Uterus (tissue), 2 donors: ENCODE data around the gene CORO7.

Experiments
- POLR2A ChIP-seq, 2 donors: fragments of 450-650 bp; IDR thresholded peaks; one replicate each; pipeline ENCODE4 v1.6.1; 2016; ENCODE audit warnings: antibody characterized with exemption in 2 of 2, mild to moderate bottlenecking in 1 of 2, moderate library complexity in 1 of 2
- TF ChIP-seq, protein P1 (sequence below), 4 experiments: fragments of 200-600 bp in 2 of 4; fragments of 450-650 bp in 2 of 4; sonication (generic) in 2 of 4; IDR thresholded peaks; one replicate each; pipeline ENCODE4 v1.5.1; 2016 to 2019; ENCODE audit warnings: antibody characterized with exemption in 4 of 4, mild to moderate bottlenecking in 2 of 4, moderate library complexity in 1 of 4

DNA sequence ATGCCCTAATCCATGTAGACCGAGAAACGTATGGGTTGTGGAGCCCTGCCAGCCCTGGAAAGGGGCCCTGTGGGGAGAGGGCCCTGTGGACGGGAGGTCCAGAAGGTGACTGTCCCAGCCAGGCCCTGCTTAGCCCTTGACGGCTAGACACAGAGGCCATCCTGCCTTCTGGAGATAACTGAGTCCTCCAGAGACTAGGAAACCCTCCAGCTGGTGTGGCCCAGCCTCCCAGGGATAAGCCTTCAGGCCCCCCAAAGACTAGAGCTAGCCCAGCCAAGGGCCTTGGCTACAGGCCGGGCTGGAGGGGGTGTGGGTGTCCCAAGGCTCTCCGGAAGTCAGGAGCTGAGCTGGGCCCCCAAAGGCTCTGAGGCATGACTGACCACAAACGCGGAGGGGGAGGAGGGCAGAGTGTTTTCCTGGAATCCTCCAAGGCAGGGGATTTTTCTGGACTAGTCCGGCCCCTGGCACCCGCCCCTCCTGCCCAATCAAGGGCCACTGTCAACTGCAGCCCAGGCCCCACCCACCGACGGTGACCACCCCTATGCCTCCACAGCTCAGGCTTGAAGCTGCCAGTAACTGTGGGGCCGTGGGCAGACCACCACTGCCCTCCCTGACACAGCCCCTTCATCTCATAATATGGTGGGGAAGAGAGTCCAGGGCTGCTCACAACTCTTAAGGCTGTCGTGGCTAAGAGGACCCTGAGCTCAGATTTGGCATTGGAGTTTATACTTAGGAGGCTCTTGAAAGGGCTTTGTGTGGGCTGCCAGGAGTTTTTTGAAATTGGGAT, 45.6 kb downstream of the CORO7 start:
- TF ChIP-seq, protein P1, sequence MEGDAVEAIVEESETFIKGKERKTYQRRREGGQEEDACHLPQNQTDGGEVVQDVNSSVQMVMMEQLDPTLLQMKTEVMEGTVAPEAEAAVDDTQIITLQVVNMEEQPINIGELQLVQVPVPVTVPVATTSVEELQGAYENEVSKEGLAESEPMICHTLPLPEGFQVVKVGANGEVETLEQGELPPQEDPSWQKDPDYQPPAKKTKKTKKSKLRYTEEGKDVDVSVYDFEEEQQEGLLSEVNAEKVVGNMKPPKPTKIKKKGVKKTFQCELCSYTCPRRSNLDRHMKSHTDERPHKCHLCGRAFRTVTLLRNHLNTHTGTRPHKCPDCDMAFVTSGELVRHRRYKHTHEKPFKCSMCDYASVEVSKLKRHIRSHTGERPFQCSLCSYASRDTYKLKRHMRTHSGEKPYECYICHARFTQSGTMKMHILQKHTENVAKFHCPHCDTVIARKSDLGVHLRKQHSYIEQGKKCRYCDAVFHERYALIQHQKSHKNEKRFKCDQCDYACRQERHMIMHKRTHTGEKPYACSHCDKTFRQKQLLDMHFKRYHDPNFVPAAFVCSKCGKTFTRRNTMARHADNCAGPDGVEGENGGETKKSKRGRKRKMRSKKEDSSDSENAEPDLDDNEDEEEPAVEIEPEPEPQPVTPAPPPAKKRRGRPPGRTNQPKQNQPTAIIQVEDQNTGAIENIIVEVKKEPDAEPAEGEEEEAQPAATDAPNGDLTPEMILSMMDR (IDR thresholded peaks at IDR 0.05): no peak
- TF ChIP-seq POLR2A (IDR thresholded peaks at IDR 0.05): no peak
